ENCODE data around the gene IRX5. TPM values are rescaled to one million over a fixed set of nuclear protein-coding genes. Genes with fewer than 3 reads are reported as not detected.

The IRX5 gene
- total and polyA plus RNA-seq, 2 of the 4 experiments (the other 2 are of a cell fraction), result not detected

- Histone ChIP-seq H4K20me1 (ENCODE audit: insufficient read depth, low read length) (no peaks in the 10 kb centered on the region), H3K18ac (ENCODE audit: low read depth, low read length) (no peak overlapping the region), H3K9ac (ENCODE audit: low read depth, low read length) (no peak overlapping the region), H2AK5ac (ENCODE audit: low read depth, low read length) (no peak overlapping the region), H3K27ac (ENCODE audit: insufficient read depth, low read length) (no peak overlapping the region), H4K5ac (ENCODE audit: low read depth, low read length) (no peak overlapping the region), H3K4ac (ENCODE audit: low read depth, low read length) (no peak overlapping the region), H3K56ac (ENCODE audit: extremely low read depth, insufficient read depth, low read length) (no peak overlapping the region), H3K23ac (ENCODE audit: low read depth, low read length) (no peak overlapping the region), H3K4me3 (ENCODE audit: insufficient read depth, low read depth, low read length) (no peak overlapping the region), H3K9me1 (ENCODE audit: insufficient read depth, low read length) (no peaks in the 10 kb centered on the region), H2BK5ac (ENCODE audit: low read depth, low read length, poor library complexity, severe bottlenecking) (no peak overlapping the region), H4K8ac (ENCODE audit: low read depth in 2 of 2, low read length in 2 of 2) (no peak overlapping the region), H3K36me3 (ENCODE audit: control insufficient read depth, insufficient read depth, low read length) (no peaks in the 10 kb centered on the region), H3K4me1 (ENCODE audit: control insufficient read depth, insufficient read depth, low read length) (no peaks in the 10 kb centered on the region), H2BK20ac (ENCODE audit: low read depth, low read length) (no peak overlapping the region), H3K4me2 (ENCODE audit: low read depth, low read length) (no peak overlapping the region), H3K27me3 (ENCODE audit: control insufficient read depth, insufficient read depth, low read length) (no peaks in the 10 kb centered on the region), H4K91ac (ENCODE audit: insufficient read depth, low read depth, low read length) (no peak overlapping the region), H2BK120ac (ENCODE audit: low read depth, low read length) (no peak overlapping the region), H3K79me1 (ENCODE audit: low read depth in 1 of 2, low read length in 2 of 2) (no peaks in the 10 kb centered on the region), H3K9me3 (ENCODE audit: control insufficient read depth, insufficient read depth, low read length) (no peaks in the 10 kb centered on the region), H3K14ac (replicated peaks; ENCODE audit: low read depth, low read length) (no peak overlapping the region), H2BK15ac (ENCODE audit: low read depth, low read length) (no peak overlapping the region), H2AFZ (replicated peaks; ENCODE audit: low read length, poor library complexity) (no peak overlapping the region), H2AK9ac (replicated peaks; ENCODE audit: low read depth, low read length, poor library complexity) (no peak overlapping the region)
- ChIA-PET POLR2A (ENCODE audit: unreplicated experiment) (no interaction called here), CTCF (interaction anchor here (0.7 kb wide), 1 partner anchor 34 kb away, joined by 7 read pairs; no protein-coding TSS in a partner anchor)
- dilution Hi-C loops (cut with HindIII; ENCODE audit: low sequenced_read_pairs, unreplicated experiment), result no loop called here
- in situ Hi-C loops (cut with MboI; ENCODE audit: low sequenced_read_pairs), result no loop called here
- no CpG with 5 or more reads among the region's 2 CpGs for WGBS, 2 experiments (ENCODE audit: extremely low coverage in 2 of 2, insufficient read length in 1 of 2)
- BruUV-seq (replicated peaks), result no TSS peak
- no peak for ATAC-seq (ENCODE audit: low read depth)
- DNase-seq, result no peak
- TF ChIP-seq, protein P1, sequence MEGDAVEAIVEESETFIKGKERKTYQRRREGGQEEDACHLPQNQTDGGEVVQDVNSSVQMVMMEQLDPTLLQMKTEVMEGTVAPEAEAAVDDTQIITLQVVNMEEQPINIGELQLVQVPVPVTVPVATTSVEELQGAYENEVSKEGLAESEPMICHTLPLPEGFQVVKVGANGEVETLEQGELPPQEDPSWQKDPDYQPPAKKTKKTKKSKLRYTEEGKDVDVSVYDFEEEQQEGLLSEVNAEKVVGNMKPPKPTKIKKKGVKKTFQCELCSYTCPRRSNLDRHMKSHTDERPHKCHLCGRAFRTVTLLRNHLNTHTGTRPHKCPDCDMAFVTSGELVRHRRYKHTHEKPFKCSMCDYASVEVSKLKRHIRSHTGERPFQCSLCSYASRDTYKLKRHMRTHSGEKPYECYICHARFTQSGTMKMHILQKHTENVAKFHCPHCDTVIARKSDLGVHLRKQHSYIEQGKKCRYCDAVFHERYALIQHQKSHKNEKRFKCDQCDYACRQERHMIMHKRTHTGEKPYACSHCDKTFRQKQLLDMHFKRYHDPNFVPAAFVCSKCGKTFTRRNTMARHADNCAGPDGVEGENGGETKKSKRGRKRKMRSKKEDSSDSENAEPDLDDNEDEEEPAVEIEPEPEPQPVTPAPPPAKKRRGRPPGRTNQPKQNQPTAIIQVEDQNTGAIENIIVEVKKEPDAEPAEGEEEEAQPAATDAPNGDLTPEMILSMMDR (conservative IDR thresholded peaks at IDR 0.05; ENCODE audit: low read depth, low read length), result peak; percentile 32; the same call in 1 of the 2 replicates
- TF ChIP-seq RAD21 (IDR thresholded peaks at IDR 0.05; ENCODE audit: low read length) (peak; percentile 33; the same call in 1 of the 2 replicates), CEBPB (IDR thresholded peaks at IDR 0.05; ENCODE audit: low read depth, low read length) (no peak)
- intact Hi-C loops (cut with micrococcal nuclease), result loop anchor here (1.0 kb wide), 1 partner anchor 1065 kb away; no protein-coding TSS in a partner anchor
These were observed 26.9 kb downstream of the IRX5 start for GRCh38 chr16:54957403-54958166.

All from IMR-90 (cell line).